Liver (tissue), 3 donors: ENCODE results near the gene SLC36A3.
A peak's percentile ranks its signal among the peaks of the same experiment; 100 is the strongest.

Experiments
- CTCF ChIP-seq: fragments of 150-350 bp; IDR thresholded peaks from 2 replicates; pipeline ENCODE4 v1.5.1; 2017; ENCODE audit warnings: improper control_type of control experiment, low read depth, low read length; ENCODE audit not compliant: missing input control
- GABPA ChIP-seq, 2 donors: IDR thresholded peaks in 1 of 2; conservative IDR thresholded peaks in 1 of 2; 2 replicates each; pipeline ENCODE4 v1.6.1; 2016; ENCODE audit warnings: antibody characterized with exemption in 2 of 2, mild to moderate bottlenecking in 1 of 2, moderate library complexity in 1 of 2
- MAX ChIP-seq: IDR thresholded peaks from 2 replicates; pipeline ENCODE4 v1.6.1; 2016; ENCODE audit warnings: antibody characterized with exemption
- RAD21 ChIP-seq, 2 donors: IDR thresholded peaks; 2 replicates each; pipeline ENCODE4 v1.6.1; 2016; ENCODE audit warnings: antibody characterized with exemption in 2 of 2, mild to moderate bottlenecking in 2 of 2
- REST ChIP-seq: IDR thresholded peaks from 2 replicates; pipeline ENCODE4 v1.6.1; 2016; ENCODE audit warnings: antibody characterized with exemption, mild to moderate bottlenecking
- ZBTB33 ChIP-seq: IDR thresholded peaks from 2 replicates; pipeline ENCODE4 v1.6.1; 2016; ENCODE audit warnings: antibody characterized with exemption
- donor health status: healthy.
- donor health status: healthy.

- TF ChIP-seq CTCF = no peak
- peak in 1 of 2 donors; percentile 37 for TF ChIP-seq RAD21 (IDR thresholded peaks at IDR 0.05)
- peak; percentile 96 for TF ChIP-seq REST
- TF ChIP-seq ZBTB33 = no peak
- TF ChIP-seq MAX = no peak
- no peak for TF ChIP-seq GABPA (IDR thresholded peaks at IDR 0.05 in 1 of 2, conservative IDR thresholded peaks at IDR 0.05 in 1 of 2)
Observed at GRCh38 chr5:151250346-151251000, 53.1 kb downstream of the SLC36A3 start.
